Activated CD8-positive, alpha-beta memory T cell treated with anti-CD3 and anti-CD28 coated beads, Interleukin-2, amount 10 ng/mL, durations not matched to agents 7 days and 5 days (primary cell): Measurements from ENCODE around the gene NID2. TPM values are rescaled to one million over a fixed set of nuclear protein-coding genes. Genes with fewer than 3 reads are reported as not detected.

ENCODE experiments used
- ATAC-seq: fragments of 150-1000 bp; cut with Tn5 transposase; one replicate; pipeline ENCODE4 v1.10.0; 2021; ENCODE audit warnings: moderate library complexity
- CTCF ChIA-PET: fragments of 350-600 bp; sonication (Branson Sonifier 250); formaldehyde crosslinking; loops from one replicate; lab custom pipeline; 2021; ENCODE audit warnings: antibody characterized with exemption; lab: Charles Lee
- DNase-seq: peaks from one replicate; pipeline ENCODE4 v3.0.0-alpha.2; 2020
- H3K27ac Mint-ChIP-seq: one replicate; pipeline ENCODE4 v1.8.0; 2021; ENCODE audit warnings: mild to moderate bottlenecking, mixed read lengths
- H3K27me3 Mint-ChIP-seq: one replicate; pipeline ENCODE4 v1.8.0; 2021; ENCODE audit warnings: mixed read lengths
- H3K36me3 Mint-ChIP-seq: one replicate; pipeline ENCODE4 v1.8.0; 2021; ENCODE audit warnings: mild to moderate bottlenecking, mixed read lengths
- H3K4me1 Mint-ChIP-seq: one replicate; pipeline ENCODE4 v1.8.0; 2021; ENCODE audit warnings: mixed read lengths
- H3K4me3 Mint-ChIP-seq: one replicate; pipeline ENCODE4 v1.8.0; 2021; ENCODE audit warnings: mild to moderate bottlenecking, moderate library complexity, mixed read lengths
- H3K9me3 Mint-ChIP-seq: one replicate; pipeline ENCODE4 v1.8.0; 2022; ENCODE audit warnings: low read depth, mixed read lengths
- total RNA-seq, 2 experiments: library from RNA; stranded (reverse); gene quantifications; one replicate each; pipeline ENCODE4 v1.2.3, GENCODE V29; 2021

NID2 gene
- total RNA-seq = under 1 TPM; 0.18 to 0.21 TPM

- peaks cover 18% of the 10 kb centered on the region for H3K4me1 Mint-ChIP-seq
- peak within 1 kb of the TSS; percentile 60 for H3K4me3 Mint-ChIP-seq
- ATAC-seq (peak; percentile 71), DNase-seq (peak; percentile 58)
- H3K27me3 Mint-ChIP-seq = peaks cover 59% of the 10 kb centered on the region
- CTCF ChIA-PET = interaction anchor here (1.0 to 1.4 kb wide), 2 partner anchors 9 to 28 kb away, joined by 3 to 4 read pairs; no protein-coding TSS in a partner anchor
- H3K9me3 Mint-ChIP-seq = no peaks in the 10 kb centered on the region
- H3K27ac Mint-ChIP-seq = no peak within 1 kb of the TSS
- no peaks in the 10 kb centered on the region for H3K36me3 Mint-ChIP-seq
Observed at GRCh38 chr14:52068615-52069306, at the start of gene NID2. Gene NID2 (minus strand): TSS chr14:52069059. CDS start chr14:52068994, 65 bp downstream.

GRCh38 chr14:52117111-52117832 is 48.4 kb upstream of the NID2 start:
- Mint-ChIP-seq H3K4me3 (no peak overlapping the region), H3K4me1 (no peaks in the 10 kb centered on the region), H3K36me3 (no peaks in the 10 kb centered on the region), H3K27ac (no peak overlapping the region), H3K27me3 (peaks cover 6% of the 10 kb centered on the region), H3K9me3 (no peaks in the 10 kb centered on the region)
- CTCF ChIA-PET = no interaction called here
- no peak for DNase-seq
- ATAC-seq = no peak

- H3K27me3 Mint-ChIP-seq = peaks cover 2% of the 10 kb centered on the region
- DNase-seq (no peak), ATAC-seq (no peak)
- no peaks in the 10 kb centered on the region for H3K9me3 Mint-ChIP-seq
- CTCF ChIA-PET = no interaction called here
- no peak overlapping the region for H3K27ac Mint-ChIP-seq
- H3K36me3 Mint-ChIP-seq = no peaks in the 10 kb centered on the region
- no peak overlapping the region for H3K4me3 Mint-ChIP-seq
- H3K4me1 Mint-ChIP-seq = no peaks in the 10 kb centered on the region
Observed at GRCh38 chr14:52115286-52115685, 46.4 kb upstream of the NID2 start.

- no peaks in the 10 kb centered on the region for H3K4me1 Mint-ChIP-seq
- H3K4me3 Mint-ChIP-seq = no peak overlapping the region
- no peak for DNase-seq
- no peak overlapping the region for H3K27ac Mint-ChIP-seq
- no peak for ATAC-seq
- CTCF ChIA-PET = no interaction called here
- no peaks in the 10 kb centered on the region for H3K36me3 Mint-ChIP-seq
- H3K27me3 Mint-ChIP-seq = no peaks in the 10 kb centered on the region
- no peaks in the 10 kb centered on the region for H3K9me3 Mint-ChIP-seq
Observed at GRCh38 chr14:52112336-52113018, 43.6 kb upstream of the NID2 start.

GRCh38 chr14:52111583-52111982 is 42.7 kb upstream of the NID2 start:
- no peak overlapping the region for H3K4me3 Mint-ChIP-seq
- ATAC-seq (no peak), DNase-seq (no peak)
- no peaks in the 10 kb centered on the region for H3K4me1 Mint-ChIP-seq
- H3K27ac Mint-ChIP-seq = no peak overlapping the region
- CTCF ChIA-PET = interaction anchor here (1.0 kb wide), 1 partner anchor 35 kb away, joined by 3 read pairs; no protein-coding TSS in a partner anchor
- no peaks in the 10 kb centered on the region for H3K9me3 Mint-ChIP-seq
- no peaks in the 10 kb centered on the region for H3K36me3 Mint-ChIP-seq
- no peaks in the 10 kb centered on the region for H3K27me3 Mint-ChIP-seq

- Mint-ChIP-seq H3K9me3 (no peaks in the 10 kb centered on the region), H3K4me1 (no peaks in the 10 kb centered on the region), H3K27ac (no peak overlapping the region), H3K27me3 (no peaks in the 10 kb centered on the region), H3K4me3 (no peak overlapping the region), H3K36me3 (no peaks in the 10 kb centered on the region)
- no peak for DNase-seq
- CTCF ChIA-PET = no interaction called here
- ATAC-seq = no peak
Observed at GRCh38 chr14:52110441-52111086, 41.7 kb upstream of the NID2 start.

- no peaks in the 10 kb centered on the region for H3K36me3 Mint-ChIP-seq
- ATAC-seq (no peak), DNase-seq (no peak)
- CTCF ChIA-PET = no interaction called here
- no peaks in the 10 kb centered on the region for H3K4me1 Mint-ChIP-seq
- H3K4me3 Mint-ChIP-seq = no peak overlapping the region
- H3K27ac Mint-ChIP-seq = no peak overlapping the region
- no peaks in the 10 kb centered on the region for H3K27me3 Mint-ChIP-seq
- H3K9me3 Mint-ChIP-seq = no peaks in the 10 kb centered on the region
Observed at GRCh38 chr14:52108823-52109222, 40.0 kb upstream of the NID2 start.

- Mint-ChIP-seq H3K4me3 (no peak overlapping the region), H3K4me1 (no peaks in the 10 kb centered on the region), H3K27ac (no peak overlapping the region), H3K9me3 (no peaks in the 10 kb centered on the region), H3K36me3 (no peaks in the 10 kb centered on the region), H3K27me3 (no peaks in the 10 kb centered on the region)
- ATAC-seq = no peak
- no peak for DNase-seq
- CTCF ChIA-PET = no interaction called here
Observed at GRCh38 chr14:52106840-52107239, 38.0 kb upstream of the NID2 start.

GRCh38 chr14:52103416-52103815 is 34.6 kb upstream of the NID2 start:
- no peaks in the 10 kb centered on the region for H3K4me1 Mint-ChIP-seq
- no peaks in the 10 kb centered on the region for H3K9me3 Mint-ChIP-seq
- no peaks in the 10 kb centered on the region for H3K27me3 Mint-ChIP-seq
- H3K27ac Mint-ChIP-seq = no peak overlapping the region
- no peaks in the 10 kb centered on the region for H3K36me3 Mint-ChIP-seq
- ATAC-seq = no peak
- DNase-seq = no peak
- no peak overlapping the region for H3K4me3 Mint-ChIP-seq
- CTCF ChIA-PET = no interaction called here

- Mint-ChIP-seq H3K27ac (no peak overlapping the region), H3K9me3 (no peaks in the 10 kb centered on the region), H3K36me3 (no peaks in the 10 kb centered on the region), H3K27me3 (peaks cover 5% of the 10 kb centered on the region), H3K4me1 (no peaks in the 10 kb centered on the region), H3K4me3 (no peak overlapping the region)
- CTCF ChIA-PET = no interaction called here
- ATAC-seq (no peak), DNase-seq (no peak)
Observed at GRCh38 chr14:52095794-52096193, 26.9 kb upstream of the NID2 start.

- no peaks in the 10 kb centered on the region for H3K36me3 Mint-ChIP-seq
- CTCF ChIA-PET = no interaction called here
- no peaks in the 10 kb centered on the region for H3K9me3 Mint-ChIP-seq
- ATAC-seq = no peak
- H3K4me3 Mint-ChIP-seq = no peak overlapping the region
- H3K4me1 Mint-ChIP-seq = no peaks in the 10 kb centered on the region
- H3K27me3 Mint-ChIP-seq = peaks cover 5% of the 10 kb centered on the region
- no peak overlapping the region for H3K27ac Mint-ChIP-seq
- no peak for DNase-seq
Observed at GRCh38 chr14:52095336-52095735, 26.5 kb upstream of the NID2 start.

- Mint-ChIP-seq H3K9me3 (no peaks in the 10 kb centered on the region), H3K27ac (no peak overlapping the region), H3K27me3 (peaks cover 5% of the 10 kb centered on the region), H3K36me3 (no peaks in the 10 kb centered on the region), H3K4me3 (no peak overlapping the region), H3K4me1 (no peaks in the 10 kb centered on the region)
- ATAC-seq = no peak
- no peak for DNase-seq
- CTCF ChIA-PET = no interaction called here
Observed at GRCh38 chr14:52094546-52095271, 25.9 kb upstream of the NID2 start.

- no peaks in the 10 kb centered on the region for H3K27me3 Mint-ChIP-seq
- no peak overlapping the region for H3K27ac Mint-ChIP-seq
Observed at GRCh38 chr14:52091928-52092327, 23.1 kb upstream of the NID2 start.

More at GRCh38 chr14:52091928-52092327, 23.1 kb upstream of the NID2 start:
- H3K4me1 Mint-ChIP-seq = no peaks in the 10 kb centered on the region
- CTCF ChIA-PET = no interaction called here
- DNase-seq (no peak), ATAC-seq (no peak)
- H3K9me3 Mint-ChIP-seq = peaks cover 3% of the 10 kb centered on the region
- no peak overlapping the region for H3K4me3 Mint-ChIP-seq
- no peaks in the 10 kb centered on the region for H3K36me3 Mint-ChIP-seq
